Vagina (tissue), 2 donors: Measurements from ENCODE around the gene ARPP21. TPM values are rescaled to one million over a fixed set of nuclear protein-coding genes. Genes with fewer than 3 reads are reported as not detected.

Experiments
- DNase-seq, 2 donors: peaks; one replicate each; pipeline ENCODE4 v3.0.0-alpha.2; 2017; ENCODE audit errors: extremely low spot score in 2 of 2
- H3K27ac ChIP-seq: fragments of 200-600 bp; sonication (generic); one replicate; pipeline ENCODE4 v1.5.1; 2019
- H3K27me3 ChIP-seq: fragments of 200-600 bp; sonication (generic); one replicate; pipeline ENCODE4 v1.5.1; 2019
- H3K36me3 ChIP-seq, 2 donors: fragments of 200-600 bp; sonication (generic); one replicate each; pipeline ENCODE4 v1.5.1; 2017 to 2019
- H3K4me1 ChIP-seq: fragments of 200-600 bp; sonication (generic); one replicate; pipeline ENCODE4 v1.5.1; 2019
- H3K4me3 ChIP-seq, 2 donors: fragments of 200-600 bp; sonication (generic); 1 replicate in 1 of 2; 2 replicates in 1 of 2; pipeline ENCODE4 v1.5.1; 2016 to 2019
- H3K9me3 ChIP-seq: fragments of 200-600 bp; sonication (generic); one replicate; pipeline ENCODE4 v1.5.1; 2019
- POLR2A ChIP-seq, 2 donors: fragments of 450-650 bp; IDR thresholded peaks; one replicate each; pipeline ENCODE4 v1.6.1; 2017; ENCODE audit warnings: antibody characterized with exemption in 2 of 2, mild to moderate bottlenecking in 2 of 2, moderate library complexity in 2 of 2
- POLR2AphosphoS5 ChIP-seq, 2 donors: sonication (generic); formaldehyde crosslinking; IDR thresholded peaks; one replicate each; pipeline ENCODE4 v1.9.0; 2017; ENCODE audit warnings: antibody characterized with exemption in 2 of 2, mild to moderate bottlenecking in 2 of 2, low read depth in 1 of 2; ENCODE audit not compliant: insufficient read depth in 1 of 2
- intact Hi-C: fragments of 100-400 bp; cut with DNase I; formaldehyde crosslinking; loops from one replicate; pipeline ENCODE4 v1.15.1; 2023
- total RNA-seq: library from RNA; depleted of rRNA; stranded (reverse); fragments of >200 nt; gene quantifications from one replicate; pipeline ENCODE4 v1.2.3, GENCODE V29; 2016
- TF ChIP-seq, protein P1 (sequence below), 3 experiments: fragments of 450-650 bp in 2 of 3; fragments of 200-600 bp in 1 of 3; sonication (generic) in 1 of 3; IDR thresholded peaks; one replicate each; pipeline ENCODE4 v1.5.1; 2017 to 2019; ENCODE audit warnings: antibody characterized with exemption in 3 of 3, mild to moderate bottlenecking in 2 of 3, moderate library complexity in 2 of 3

ARPP21 gene
- total RNA-seq, 1 donor from 2014 or later: not detected

DNA sequence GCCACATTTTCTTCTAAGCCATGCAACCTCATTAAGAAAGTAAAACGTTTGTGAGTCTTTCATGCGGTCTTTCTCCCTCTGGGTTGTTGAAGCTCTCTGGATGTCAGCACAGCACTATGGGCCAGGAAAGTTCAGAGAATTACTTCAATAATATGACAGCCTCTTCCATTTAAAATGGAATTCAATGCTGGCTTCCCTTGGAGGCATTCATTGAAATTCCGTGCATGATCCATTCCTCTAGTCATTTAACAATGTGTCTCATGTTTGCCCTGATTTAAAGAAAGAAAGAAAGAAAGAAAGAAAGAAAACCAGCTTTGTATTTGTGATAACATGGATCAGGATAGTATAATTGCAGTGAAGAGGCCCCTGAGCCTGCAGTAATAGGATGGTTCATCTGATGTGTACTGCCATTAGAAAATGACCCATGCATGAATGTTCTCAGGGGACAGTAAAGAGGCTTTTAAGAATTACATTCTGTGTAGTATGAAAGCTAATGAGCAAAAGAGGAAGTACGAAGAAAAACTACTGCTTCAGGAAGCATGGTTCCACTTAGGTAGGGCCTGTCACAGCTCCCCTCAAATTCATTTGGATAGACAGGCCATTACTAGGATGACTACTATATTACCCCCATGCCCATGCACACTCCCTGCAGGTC, 146.0 kb downstream of the ARPP21 start:
- Histone ChIP-seq H3K36me3 (no peaks in the 10 kb centered on the region), H3K27me3 (no peaks in the 10 kb centered on the region), H3K4me3 (no peak overlapping the region), H3K9me3 (no peaks in the 10 kb centered on the region), H3K4me1 (no peaks in the 10 kb centered on the region), H3K27ac (no peak overlapping the region)
- TF ChIP-seq, protein P1, sequence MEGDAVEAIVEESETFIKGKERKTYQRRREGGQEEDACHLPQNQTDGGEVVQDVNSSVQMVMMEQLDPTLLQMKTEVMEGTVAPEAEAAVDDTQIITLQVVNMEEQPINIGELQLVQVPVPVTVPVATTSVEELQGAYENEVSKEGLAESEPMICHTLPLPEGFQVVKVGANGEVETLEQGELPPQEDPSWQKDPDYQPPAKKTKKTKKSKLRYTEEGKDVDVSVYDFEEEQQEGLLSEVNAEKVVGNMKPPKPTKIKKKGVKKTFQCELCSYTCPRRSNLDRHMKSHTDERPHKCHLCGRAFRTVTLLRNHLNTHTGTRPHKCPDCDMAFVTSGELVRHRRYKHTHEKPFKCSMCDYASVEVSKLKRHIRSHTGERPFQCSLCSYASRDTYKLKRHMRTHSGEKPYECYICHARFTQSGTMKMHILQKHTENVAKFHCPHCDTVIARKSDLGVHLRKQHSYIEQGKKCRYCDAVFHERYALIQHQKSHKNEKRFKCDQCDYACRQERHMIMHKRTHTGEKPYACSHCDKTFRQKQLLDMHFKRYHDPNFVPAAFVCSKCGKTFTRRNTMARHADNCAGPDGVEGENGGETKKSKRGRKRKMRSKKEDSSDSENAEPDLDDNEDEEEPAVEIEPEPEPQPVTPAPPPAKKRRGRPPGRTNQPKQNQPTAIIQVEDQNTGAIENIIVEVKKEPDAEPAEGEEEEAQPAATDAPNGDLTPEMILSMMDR (IDR thresholded peaks at IDR 0.05): no peak
- TF ChIP-seq POLR2A (IDR thresholded peaks at IDR 0.05): no peak
- no peak for TF ChIP-seq POLR2AphosphoS5 (IDR thresholded peaks at IDR 0.05; ENCODE audit: insufficient read depth in 1 of 2, low read depth in 1 of 2)
- intact Hi-C loops: no loop called here
- DNase-seq: no peak

DNA sequence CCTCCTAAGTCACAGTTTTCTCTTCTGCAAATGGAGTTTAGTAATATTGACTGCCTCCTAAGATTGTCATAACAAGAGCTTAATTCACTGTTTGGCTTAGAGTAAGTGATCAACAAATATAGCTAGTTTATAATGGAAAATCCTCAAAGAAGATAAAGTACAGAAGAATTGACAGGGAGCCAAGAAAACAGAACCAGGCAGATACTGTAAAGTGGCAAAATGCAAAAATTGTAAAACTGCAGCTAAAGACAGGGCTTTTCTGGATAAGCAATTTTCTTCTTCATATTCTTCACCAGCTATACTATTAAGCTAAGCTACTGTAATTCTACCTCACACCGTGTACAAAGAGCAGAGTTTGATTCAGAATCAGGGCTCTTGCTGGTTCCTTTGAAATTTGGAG, 148.6 kb downstream of the ARPP21 start:
- H3K27me3 ChIP-seq: no peaks in the 10 kb centered on the region
- H3K36me3 ChIP-seq: no peaks in the 10 kb centered on the region
- no peak overlapping the region for H3K4me3 ChIP-seq
- intact Hi-C loops: no loop called here
- H3K9me3 ChIP-seq: no peaks in the 10 kb centered on the region
- TF ChIP-seq, protein P1 (IDR thresholded peaks at IDR 0.05): no peak
- TF ChIP-seq POLR2A (IDR thresholded peaks at IDR 0.05): no peak
- TF ChIP-seq POLR2AphosphoS5 (IDR thresholded peaks at IDR 0.05; ENCODE audit: insufficient read depth in 1 of 2, low read depth in 1 of 2): no peak
- no peaks in the 10 kb centered on the region for H3K4me1 ChIP-seq
- DNase-seq: no peak
- H3K27ac ChIP-seq: no peak overlapping the region

DNA sequence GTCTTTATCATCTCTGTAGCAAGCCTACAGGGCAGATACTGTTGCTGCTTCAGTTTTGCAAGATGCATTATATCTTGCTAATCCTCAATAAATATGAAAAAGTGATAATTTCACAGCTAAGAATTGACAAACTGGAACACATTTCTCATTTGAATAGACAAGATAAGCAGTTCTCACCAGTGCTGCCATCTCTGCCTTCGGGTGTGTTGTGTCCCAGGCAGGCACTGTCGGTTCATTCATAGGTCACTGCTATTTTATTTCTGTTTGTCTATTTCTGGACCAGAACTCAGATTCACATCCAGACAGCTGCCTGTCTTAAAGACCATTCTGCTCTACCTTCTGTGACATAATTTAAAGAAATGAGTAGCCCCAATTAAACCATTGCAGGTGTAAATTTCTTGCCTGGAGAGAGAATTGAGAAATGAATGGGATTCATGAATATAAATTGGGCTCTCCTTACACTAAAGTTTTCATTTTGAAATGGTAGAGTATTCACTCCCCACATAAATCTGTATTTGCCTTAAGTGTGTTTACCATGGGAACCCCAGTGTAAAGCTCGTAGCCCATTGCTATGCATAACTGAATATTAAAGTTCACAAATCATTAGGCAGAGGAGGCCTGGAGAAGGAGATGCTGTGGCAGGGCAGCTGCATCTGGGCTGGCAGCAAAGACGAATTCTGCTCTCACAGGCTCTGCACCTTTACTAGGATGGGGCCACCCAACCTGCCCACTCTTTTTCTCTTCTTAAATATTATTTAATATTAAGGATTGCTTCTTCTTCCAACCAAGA, 149.9 kb downstream of the ARPP21 start:
- intact Hi-C loops: no loop called here
- Histone ChIP-seq H3K4me1 (no peaks in the 10 kb centered on the region), H3K27ac (no peak overlapping the region)

DNA sequence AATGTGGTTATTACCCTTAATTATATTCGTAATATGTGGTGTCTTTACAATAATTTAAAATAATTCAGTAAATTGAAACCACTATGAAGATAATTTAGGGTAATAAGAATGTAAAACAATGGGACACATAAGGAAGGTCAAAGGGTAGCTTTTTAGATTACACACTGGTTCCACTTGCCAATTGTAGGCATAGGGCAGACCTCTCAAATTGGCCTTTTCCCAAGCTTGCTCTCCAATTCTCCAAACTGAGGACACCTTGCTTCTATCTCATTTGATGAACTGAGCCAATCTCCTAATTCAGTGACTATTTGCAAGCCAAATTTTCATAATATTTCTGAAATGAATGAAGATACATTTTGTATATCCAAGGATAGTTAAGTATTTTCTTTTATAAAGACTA, 151.4 kb downstream of the ARPP21 start:
- TF ChIP-seq, protein P1 (IDR thresholded peaks at IDR 0.05): no peak
- no peaks in the 10 kb centered on the region for H3K27me3 ChIP-seq
- H3K27ac ChIP-seq: no peak overlapping the region
- H3K4me1 ChIP-seq: no peaks in the 10 kb centered on the region
- no peak overlapping the region for H3K4me3 ChIP-seq
- no peaks in the 10 kb centered on the region for H3K9me3 ChIP-seq
- H3K36me3 ChIP-seq: no peaks in the 10 kb centered on the region
- intact Hi-C loops: no loop called here
- no peak for DNase-seq

More for the DNA sequence above, 149.9 kb downstream of the ARPP21 start:
- TF ChIP-seq, protein P1 (IDR thresholded peaks at IDR 0.05): no peak
- no peak for TF ChIP-seq POLR2AphosphoS5 (IDR thresholded peaks at IDR 0.05; ENCODE audit: insufficient read depth in 1 of 2, low read depth in 1 of 2)
- no peak for TF ChIP-seq POLR2A (IDR thresholded peaks at IDR 0.05)
- Histone ChIP-seq H3K27me3 (no peaks in the 10 kb centered on the region), H3K9me3 (no peaks in the 10 kb centered on the region), H3K4me3 (no peak overlapping the region), H3K36me3 (no peaks in the 10 kb centered on the region)
- no peak for DNase-seq

DNA sequence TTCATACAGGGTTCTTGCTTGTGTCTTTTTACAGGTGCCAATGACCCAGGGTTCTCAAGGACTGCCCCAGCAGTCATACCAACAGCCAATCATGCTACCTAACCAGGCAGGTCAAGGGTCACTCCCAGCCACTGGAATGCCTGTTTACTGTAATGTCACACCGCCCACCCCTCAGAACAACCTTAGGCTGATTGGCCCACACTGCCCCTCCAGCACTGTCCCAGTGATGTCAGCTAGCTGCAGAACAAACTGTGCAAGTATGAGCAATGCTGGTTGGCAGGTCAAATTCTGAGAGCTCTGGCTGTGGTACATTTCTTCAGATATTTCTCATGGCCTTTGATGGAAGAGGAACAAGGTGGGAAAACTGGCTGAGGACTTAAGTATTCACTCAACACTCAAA, 154.3 kb downstream of the ARPP21 start:
- no peak for DNase-seq
- H3K4me1 ChIP-seq: no peaks in the 10 kb centered on the region
- H3K27me3 ChIP-seq: no peaks in the 10 kb centered on the region
- H3K27ac ChIP-seq: no peak overlapping the region
- no peaks in the 10 kb centered on the region for H3K36me3 ChIP-seq
- intact Hi-C loops: no loop called here
- no peaks in the 10 kb centered on the region for H3K9me3 ChIP-seq
- H3K4me3 ChIP-seq: no peak overlapping the region
- no peak for TF ChIP-seq POLR2AphosphoS5 (IDR thresholded peaks at IDR 0.05; ENCODE audit: insufficient read depth in 1 of 2, low read depth in 1 of 2)
- TF ChIP-seq, protein P1 (IDR thresholded peaks at IDR 0.05): no peak
- TF ChIP-seq POLR2A (IDR thresholded peaks at IDR 0.05): no peak
